GM19035 (cell line): Measurements from ENCODE around the gene IGSF21.

Experiments used
- ATAC-seq: cut with Tn5 transposase; IDR thresholded peaks from one replicate; pipeline ENCODE4 v1.9.1; 2021; ENCODE audit not compliant: unreplicated experiment

Gene IGSF21

DNA sequence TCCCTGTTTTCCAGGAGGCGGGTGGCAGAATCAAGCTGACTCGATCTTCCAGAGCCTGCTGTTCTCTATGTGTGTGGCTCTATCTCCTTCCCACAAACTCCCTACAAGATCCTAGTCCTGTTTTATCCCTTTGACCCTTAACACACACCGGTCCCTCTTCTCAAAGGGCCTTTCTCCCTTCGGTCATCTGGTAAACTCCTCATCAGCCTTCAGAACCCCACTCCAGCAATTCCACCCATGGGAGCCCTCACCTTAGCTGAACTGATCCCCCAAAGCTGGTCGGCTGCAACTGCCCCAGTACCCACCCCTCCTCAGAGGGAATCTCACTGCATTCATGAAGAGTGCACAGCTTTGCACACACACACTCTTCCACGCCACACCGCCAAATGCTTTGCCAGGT lies 184.9 kb downstream of the IGSF21 start:
- no peak for ATAC-seq

DNA sequence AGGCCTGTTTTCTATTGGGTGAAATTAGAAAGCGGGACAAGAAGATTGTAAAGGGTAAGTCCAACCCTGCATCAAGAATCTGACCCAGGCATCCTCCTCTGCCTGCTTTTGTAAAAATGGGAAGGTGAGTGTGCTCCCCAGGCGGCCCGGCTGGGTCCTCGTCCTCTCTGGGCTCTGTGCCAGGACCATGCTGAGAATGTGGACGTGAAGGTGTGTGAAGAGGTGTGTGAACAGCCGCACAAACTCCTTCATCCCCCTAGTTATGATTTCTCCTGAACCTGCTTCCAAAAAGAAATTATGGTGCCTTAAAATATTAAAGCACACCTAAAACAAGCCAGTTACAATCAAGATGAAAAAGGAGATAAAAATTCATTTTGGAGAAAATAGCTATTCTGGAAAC lies 185.7 kb downstream of the IGSF21 start:
- ATAC-seq = no peak

DNA sequence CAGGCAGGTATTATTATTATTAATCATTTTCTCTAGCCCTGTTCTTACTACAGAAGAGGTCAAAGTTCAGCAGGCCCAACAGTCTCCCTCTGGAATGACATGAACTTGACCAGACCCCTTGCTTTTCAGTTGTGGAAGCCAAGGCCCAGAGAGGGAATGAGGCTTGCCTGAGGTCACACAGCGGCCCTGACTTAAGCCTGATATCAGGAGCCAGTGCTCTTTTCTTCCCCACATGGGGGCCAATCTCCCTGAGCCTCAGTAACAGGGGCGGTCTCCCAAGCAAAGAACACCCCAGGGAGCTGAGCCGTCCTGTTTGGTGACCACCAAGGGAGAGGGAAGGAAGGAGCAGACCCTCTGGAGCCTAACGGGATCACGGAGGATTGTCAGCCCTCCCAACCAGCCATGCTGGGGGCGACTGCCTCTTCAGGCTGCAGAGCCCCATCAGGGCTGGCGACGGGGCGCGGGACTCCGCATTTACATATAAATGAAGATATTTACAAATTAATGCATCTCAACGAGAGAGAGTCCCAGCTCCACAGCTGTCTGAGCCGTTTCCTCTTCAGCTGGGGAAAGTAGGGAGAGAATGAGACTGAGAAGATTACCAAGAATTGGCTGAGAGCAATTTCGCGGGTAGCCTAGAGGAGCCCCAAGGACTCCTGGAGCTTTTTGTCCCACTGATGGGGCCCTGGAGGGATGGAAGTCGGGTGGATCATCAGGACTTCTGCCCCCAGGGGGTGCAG lies 187.0 kb downstream of the IGSF21 start:
- no peak for ATAC-seq

DNA sequence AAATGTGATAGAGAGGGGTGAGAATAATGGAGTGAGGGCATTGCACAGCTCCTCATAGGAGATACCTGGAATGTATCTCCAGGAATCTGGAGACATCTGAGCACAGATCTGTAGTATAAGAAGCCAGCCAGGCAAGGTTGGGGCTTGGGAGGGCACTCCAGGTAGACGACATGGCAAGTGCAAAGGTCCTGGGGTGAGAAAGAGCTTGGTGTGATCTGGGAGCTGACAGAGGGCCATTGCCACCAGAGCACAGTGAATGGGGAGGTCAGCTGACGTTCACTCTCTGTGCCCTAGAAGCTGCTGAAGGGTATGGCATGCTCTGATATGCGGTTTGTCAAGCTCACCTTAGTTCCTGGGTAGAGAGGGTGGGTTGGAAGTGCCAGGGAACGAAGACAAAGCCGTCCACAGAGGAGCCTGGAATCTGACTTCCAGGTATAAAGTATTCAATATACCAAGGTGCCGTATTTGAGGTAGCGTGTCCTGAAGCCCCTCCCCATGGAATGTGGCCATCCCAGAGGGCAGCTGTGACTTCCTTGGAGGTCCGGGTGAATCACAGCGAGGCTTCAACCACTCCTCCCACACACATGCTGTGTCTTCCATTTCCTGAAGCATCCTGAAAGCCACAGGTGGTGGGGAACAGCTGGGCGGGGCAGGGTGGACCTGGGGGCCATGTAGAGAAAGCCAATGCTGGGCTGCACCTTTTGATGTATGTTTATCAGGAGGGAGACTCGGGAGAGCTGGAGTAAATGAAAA lies 190.5 kb downstream of the IGSF21 start:
- ATAC-seq = no peak

DNA sequence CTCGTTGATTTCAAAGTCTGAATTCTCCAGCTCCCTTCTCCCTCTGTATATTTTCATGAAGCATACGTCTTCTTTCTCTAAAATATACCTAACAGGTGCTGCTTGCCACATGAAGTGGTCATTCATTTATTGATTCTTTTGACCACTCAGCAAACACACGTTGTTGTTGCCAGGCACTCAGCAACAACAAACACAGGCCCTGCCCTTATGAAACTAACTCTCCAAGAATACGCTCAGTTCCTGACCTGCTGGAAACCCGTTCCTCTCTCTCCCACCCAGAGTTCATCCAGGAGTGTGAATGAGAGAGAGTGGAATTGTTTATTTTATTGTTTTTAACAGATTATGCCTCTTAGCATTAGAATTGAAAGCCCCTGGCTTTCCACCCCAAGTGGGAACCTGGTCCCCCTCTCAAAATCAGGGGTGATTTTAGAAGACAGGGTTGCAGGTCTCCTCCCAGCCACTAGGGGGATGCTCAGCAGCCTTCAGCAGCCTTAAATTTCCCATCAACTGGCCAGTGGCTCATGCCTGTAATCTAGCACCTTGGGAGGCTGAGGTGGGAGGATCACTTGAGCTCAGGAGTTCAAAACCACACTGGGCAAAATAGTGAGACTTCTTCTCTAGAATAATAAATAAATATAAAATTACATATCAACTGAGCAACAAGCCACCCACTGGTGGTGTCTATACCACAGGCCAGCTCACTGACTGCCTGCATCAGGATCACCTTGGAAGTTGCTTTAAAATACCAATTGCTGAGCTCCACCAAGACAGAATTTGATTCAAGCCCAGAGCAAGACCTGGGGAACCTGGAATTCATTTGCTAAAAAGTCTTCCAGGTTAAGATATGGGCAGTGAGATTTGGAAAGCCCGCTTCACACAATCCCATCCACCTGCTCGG lies 192.1 kb downstream of the IGSF21 start:
- no peak for ATAC-seq

DNA sequence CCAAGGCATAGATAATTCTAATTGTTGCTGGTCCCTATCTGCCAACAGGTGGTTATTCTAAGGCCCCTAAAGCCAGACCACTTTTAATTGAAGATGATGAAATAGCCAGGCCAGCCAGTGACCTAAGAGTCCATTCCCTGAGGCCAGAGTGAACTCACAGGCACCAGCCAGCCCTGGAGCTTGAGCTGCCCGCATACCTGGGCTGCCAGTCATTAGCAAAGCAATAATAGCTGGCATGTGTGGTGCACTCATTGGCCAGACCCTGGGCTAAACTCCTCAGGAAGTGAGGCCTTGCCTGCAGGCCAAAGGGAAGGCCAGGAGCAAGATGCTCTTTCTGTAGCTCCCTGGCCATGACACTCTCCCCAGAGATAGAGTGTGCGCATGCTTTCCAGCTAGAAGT lies 192.8 kb downstream of the IGSF21 start:
- ATAC-seq = no peak

DNA sequence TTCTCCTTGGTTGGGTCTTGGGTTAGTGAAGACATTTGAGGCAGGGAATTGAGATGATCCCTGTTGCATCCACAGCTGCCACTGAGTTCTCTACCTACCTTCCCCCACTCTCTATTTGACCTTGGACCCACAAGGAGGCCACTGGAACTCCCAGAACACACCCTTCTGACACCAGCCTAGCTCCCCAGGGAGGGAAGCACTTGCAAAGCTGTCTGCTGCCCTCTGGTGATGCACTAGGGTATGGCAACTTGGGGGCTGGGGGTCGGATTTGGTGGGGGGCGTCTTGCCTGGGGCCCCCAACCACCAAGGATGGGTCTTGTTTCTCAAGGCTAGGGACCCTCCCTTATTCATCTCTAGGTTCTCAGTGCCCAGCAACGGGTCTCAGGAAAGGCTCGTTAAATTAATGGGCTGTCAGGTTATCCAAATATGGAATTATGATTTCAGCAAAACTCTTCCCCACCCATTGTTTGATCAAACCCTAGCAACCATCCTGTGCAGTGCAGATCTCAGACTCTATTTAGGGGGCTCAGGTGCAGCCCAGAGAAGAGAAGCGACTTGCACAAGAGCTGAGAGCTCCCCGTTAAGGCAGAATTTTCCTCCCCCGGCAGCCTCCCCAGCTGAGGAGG lies 195.3 kb downstream of the IGSF21 start:
- no peak for ATAC-seq

DNA sequence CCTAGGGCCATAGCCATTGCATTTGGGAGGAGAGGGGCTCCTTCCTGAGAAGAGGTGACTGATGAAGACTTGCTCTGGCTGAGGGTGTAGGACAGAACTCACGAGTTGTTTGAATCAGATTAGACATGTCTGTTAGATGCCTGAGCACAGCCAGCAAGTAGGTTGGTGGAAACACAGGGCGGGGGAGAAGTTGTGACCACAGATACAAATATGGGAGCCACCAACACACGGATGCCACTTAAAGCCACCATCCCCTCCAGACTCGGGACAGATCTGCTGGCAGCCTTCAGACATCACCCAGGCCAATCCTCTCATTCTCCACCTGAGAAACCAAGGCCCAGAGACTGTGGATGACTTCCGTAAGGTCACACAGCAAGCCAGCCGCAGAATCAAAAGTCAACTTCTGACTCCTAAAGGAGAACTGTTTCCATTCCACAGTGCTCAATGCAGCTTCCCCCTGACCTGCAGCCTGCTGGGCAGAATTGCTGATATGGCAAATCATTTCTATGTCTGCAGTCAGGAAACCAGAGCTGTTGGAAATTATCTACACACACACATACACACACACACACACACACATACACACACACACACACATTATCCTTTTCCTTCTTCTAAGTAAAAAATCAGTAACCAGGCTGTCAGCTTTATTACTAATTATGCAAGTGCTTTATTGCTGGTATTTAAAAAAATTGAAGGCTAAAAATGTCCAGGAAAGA lies 196.7 kb downstream of the IGSF21 start:
- ATAC-seq = no peak

DNA sequence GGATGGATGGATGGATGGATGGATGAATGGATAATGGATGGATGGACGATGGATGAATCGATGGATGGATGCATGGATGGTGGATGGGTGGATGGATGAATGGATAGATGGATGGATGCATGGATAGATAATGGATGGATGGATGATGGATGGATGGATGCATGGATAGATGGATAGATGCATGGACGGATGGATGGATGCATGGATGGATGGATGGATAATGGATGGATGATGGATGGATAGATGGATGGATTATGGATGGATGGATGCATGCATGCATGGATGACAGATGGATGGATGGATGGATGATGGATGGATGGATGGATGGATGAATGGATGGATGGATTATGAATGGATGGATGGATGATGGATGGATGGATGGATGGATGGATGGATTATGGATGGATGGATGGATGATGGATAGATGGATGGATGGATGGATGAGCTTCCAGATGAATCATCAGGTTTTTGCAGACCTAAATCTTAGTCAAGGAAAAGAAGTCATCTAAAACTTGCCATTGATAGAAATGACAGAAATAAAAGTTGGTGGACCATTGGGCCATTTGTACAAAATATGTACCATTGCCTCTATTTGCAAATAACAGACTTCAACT lies 197.7 kb downstream of the IGSF21 start:
- no peak for ATAC-seq

DNA sequence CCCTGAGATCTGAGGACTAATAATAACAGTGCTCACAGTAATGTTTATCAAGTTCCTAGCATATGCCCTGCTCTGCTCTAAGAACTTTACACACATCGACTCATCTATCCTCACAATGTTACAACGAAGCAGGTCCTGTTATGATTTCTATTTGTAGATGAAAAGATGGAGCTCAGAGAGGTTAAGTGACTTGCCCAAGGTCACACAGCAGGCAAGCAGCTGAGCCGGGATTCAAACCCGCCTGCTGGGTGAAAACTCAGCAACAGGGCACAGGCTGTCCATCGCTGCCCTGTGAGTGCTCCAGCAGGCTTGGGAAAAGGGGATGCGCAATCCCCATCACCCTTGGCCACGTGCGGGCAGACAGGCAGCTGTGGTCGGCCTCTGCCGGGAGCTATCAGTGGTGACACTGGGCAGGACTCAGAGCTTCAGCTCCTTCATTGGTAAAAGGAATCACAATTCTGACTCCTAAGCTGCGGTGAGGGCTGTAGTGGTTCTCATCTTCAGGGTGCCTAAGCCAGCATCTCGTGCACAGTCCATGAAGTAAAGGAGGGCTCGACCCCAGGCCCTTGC lies 199.8 kb downstream of the IGSF21 start:
- ATAC-seq = no peak

DNA sequence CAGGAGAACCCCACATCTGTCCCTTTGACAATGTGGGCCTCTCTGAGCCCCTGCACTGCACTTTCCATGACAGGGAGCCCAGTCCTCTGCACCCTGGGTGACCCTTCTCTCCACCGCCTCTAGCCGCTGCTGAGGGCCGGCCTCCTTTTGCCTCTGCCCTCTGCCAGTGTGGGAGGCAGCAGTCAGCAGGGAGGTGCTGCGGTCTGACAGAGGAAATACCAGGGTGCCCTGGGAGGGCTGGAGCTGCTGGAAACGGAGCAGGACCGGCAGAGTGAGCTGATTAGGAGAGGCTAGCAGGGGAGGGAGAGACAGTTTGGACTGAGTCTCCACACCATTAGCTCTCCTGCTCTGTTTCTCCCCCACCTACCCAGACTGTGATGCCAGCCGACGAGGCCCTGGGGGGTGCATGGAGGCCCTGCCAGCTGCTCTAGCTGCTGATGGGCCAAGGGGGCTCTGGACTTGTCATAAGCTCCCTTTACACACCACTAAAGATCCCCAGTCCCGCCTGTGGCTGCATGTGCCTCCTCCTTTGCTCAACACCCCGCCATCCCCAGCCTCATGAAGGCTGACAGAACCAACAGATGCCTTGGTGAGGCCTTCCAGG lies 202.1 kb downstream of the IGSF21 start:
- no peak for ATAC-seq

DNA sequence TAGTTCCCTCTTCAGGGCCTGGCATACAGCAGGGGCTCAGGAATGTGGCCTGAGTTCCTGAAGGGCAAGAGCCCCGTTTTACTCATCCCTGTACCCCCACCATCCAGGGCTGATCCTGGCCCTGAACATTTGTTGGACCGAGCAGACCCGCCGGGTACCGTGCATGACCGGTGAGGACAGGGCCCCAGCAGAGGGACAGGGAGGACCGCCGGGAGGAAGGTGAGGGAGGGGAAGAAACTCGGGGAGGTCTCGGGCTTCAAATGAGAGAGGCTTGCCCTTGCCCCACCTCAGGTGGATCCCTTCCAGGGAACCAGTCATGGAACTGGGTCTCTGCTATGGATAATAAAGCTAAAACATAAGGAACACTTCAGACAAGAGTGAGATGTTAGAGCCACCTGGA lies 205.4 kb downstream of the IGSF21 start:
- no peak for ATAC-seq

DNA sequence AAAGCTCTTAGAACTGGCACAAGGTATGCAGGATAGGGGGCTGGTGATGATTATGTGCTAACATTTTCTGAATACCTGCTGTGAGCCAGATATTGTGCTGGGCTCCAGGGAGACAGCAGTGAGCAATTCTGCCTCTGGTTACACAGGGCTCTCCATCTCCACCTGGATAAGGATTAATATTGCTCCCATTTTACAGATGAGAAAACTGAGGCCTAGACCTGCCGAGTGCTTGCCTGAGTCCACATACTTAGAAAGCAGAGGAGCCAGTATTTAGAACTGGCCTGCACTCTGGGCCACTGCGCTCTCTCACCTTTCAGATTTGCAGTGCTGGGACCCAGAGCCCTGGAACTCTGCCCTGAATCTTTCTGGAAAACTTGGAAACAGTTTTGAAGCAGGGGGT lies 205.9 kb downstream of the IGSF21 start:
- no peak for ATAC-seq

DNA sequence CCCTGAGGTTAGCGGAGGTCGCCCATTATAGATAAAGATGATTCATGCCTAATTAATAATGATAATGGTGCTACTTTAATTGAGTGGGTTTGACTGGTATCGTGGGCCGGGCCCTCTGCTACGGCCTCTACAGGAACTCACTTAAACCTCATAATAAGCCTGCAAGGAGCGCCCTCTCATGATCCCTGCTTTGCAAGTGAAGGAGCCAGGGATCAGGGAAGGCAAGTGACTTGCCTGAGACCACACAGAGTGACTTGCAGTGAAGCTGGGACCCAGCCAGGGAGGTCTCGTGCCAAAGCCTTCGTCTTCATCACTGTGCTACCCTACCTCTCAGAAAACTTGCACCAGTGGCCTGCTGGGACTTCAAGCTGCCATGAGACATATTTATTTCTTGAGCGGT lies 206.8 kb downstream of the IGSF21 start:
- no peak for ATAC-seq

DNA sequence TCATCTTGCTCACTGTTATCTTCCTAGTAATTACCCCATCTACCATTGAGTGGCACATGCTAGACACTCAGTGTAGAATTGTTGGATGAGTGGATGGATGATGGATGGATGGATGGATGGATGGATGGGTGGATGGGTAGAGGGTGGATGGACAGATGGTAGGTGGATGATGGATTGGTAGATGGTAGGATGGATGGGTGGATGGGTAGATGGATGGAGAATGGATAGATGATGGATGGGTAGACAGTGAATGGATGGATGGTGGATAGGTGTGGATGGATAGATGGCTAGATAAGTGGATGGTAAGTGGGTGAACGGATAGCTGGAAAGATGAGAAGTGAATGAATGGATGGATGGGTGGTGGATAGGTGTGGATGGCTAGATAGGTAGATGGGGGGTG lies 207.9 kb downstream of the IGSF21 start:
- no peak for ATAC-seq

DNA sequence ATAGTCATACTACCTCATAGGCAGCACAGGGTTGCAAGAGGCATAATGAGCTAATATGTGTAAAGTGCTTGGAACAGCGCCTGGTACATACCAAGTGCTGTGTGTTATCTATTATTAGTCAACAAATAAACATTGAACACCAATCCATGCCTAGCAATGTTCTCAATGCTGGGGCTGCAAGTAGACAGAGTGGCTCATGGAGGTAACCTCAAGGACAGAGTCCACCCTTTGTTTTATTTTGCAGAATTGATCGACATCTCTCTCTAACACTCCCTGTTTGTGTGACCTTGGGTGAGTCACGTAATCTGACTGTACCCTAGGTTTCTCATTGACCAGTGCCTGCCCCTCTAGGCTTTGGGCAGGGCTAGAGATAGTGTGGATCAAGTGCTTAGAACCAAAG lies 209.2 kb downstream of the IGSF21 start:
- ATAC-seq = no peak

DNA sequence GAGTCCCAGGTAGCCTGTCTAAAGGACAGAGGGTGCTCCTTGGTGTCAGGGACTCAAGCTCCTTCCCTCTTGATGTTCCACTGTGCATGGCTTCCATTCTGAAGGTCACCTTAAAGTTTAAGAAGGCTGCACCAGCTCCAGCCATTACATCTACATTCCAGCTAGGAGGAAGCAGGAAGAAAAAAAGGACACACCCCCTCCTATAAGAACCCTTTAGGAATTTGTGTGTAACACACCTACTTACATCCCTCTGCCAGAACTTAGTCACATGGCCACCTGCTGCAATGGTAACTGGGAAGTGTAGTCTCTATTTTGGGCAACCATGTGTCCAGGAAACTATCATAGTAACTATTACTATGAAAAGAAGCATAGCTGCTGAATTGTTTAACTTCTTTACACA lies 211.5 kb downstream of the IGSF21 start:
- no peak for ATAC-seq

DNA sequence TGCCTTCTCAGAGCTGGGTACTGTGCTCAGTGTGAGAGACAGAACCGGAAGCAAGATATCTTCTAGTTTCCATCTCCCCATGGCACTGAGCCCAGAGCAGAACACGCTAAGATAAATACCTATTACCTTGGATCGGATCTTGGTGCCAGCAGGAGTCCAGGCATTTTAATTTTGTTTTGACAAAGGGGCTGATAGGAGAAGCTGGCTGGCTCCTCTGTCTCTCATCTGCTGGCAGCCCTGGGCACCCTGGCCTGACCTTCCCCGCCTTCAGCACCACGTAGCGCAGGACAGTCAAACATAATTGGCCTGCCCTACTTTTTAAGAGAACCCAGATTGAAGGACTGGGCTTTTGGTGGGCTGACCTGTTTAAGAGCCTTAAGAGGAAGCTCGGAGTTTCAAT lies 212.5 kb downstream of the IGSF21 start:
- no peak for ATAC-seq

DNA sequence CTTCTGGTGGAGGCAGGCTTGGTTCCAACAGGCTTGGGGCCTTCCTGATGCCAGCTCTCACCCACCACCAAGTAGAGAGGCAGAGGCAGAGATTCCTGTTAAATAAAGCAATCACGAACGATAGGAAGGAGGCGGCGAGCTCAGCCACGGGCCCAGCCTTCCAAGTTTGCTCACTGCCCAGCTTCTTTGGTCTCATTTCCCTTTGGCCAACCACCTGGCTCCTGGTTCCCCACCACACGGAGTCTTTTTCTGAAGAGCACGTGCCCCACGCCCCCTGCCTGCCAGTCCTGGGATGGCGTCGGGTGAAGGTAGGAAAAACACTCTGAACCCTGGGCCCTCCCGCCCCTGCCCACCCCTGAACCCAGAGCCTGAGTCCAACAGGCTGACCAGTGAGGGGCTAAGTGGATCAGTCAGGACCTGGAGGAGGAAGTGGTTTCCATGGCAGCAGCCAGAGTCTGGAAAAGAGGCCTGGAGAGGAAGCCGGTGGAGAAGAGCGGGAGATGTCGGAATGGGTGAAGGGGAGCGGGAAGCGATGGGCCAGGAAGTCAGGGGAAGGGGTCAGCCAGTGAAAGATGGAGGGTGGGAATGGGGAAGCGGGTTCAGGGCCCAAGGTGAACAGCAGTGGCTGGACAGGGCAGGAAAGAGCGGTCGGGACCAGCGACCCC lies 214.9 kb downstream of the IGSF21 start:
- no peak for ATAC-seq
